DOHH2 (cell line): Measurements from ENCODE around the gene GAREM1.

ENCODE experiments used
- H3F3A ChIP-seq: fragments of 200-600 bp; sonication (generic), shearing (Covaris generic); 2 replicates; pipeline ENCODE4 v1.6.0; 2016; ENCODE audit warnings: antibody characterized with exemption, mild to moderate bottlenecking; ENCODE audit not compliant: control insufficient read depth, insufficient read depth
- H3K27ac ChIP-seq: fragments of 200-600 bp; sonication (generic); 2 replicates; pipeline ENCODE4 v1.5.1; 2014; ENCODE audit warnings: low read depth, mild to moderate bottlenecking, low read length, moderate library complexity
- H3K27me3 ChIP-seq: fragments of 200-600 bp; sonication (generic); 2 replicates; pipeline ENCODE4 v1.6.1; 2014; ENCODE audit warnings: mild to moderate bottlenecking, low read length, mixed read lengths; ENCODE audit not compliant: control insufficient read depth
- H3K36me3 ChIP-seq: fragments of 200-600 bp; sonication (generic); 2 replicates; pipeline ENCODE4 v1.6.1; 2014; ENCODE audit warnings: mild to moderate bottlenecking, low read length, moderate library complexity, mixed read lengths; ENCODE audit not compliant: control insufficient read depth
- H3K4me1 ChIP-seq: fragments of 200-600 bp; sonication (generic); 2 replicates; pipeline ENCODE4 v1.6.1; 2014; ENCODE audit warnings: mild to moderate bottlenecking, low read length, mixed read lengths; ENCODE audit not compliant: control insufficient read depth
- H3K4me2 ChIP-seq: fragments of 200-600 bp; sonication (generic); 2 replicates; pipeline ENCODE4 v1.6.0; 2014; ENCODE audit warnings: mild to moderate bottlenecking, low read length, moderate library complexity
- H3K4me3 ChIP-seq: fragments of 200-600 bp; sonication (generic); 2 replicates; pipeline ENCODE4 v1.5.1; 2014; ENCODE audit warnings: mild to moderate bottlenecking, low read length, mixed read lengths
- H3K79me2 ChIP-seq: fragments of 200-600 bp; sonication (generic); 2 replicates; pipeline ENCODE4 v1.6.1; 2014; ENCODE audit warnings: mild to moderate bottlenecking, low read length, mixed read lengths; ENCODE audit not compliant: control insufficient read depth
- H3K9me2 ChIP-seq: fragments of 200-600 bp; sonication (generic); replicated peaks from 2 replicates; pipeline ENCODE4 v1.6.1; 2014; ENCODE audit warnings: mild to moderate bottlenecking, low read length, mixed read lengths; ENCODE audit not compliant: control insufficient read depth
- H3K9me3 ChIP-seq: fragments of 200-600 bp; sonication (generic); 2 replicates; pipeline ENCODE4 v1.6.1; 2014; ENCODE audit warnings: antibody characterized with exemption, low read length, mixed read lengths; ENCODE audit not compliant: control insufficient read depth, insufficient read depth
- H4K20me1 ChIP-seq: fragments of 200-600 bp; sonication (generic); 2 replicates; pipeline ENCODE4 v1.6.0; 2014; ENCODE audit warnings: low read depth, mild to moderate bottlenecking, antibody characterized with exemption, low read length, moderate library complexity; ENCODE audit not compliant: control insufficient read depth, insufficient read depth
- CTCF ChIP-seq: fragments of 200-600 bp; sonication (generic); IDR thresholded peaks from one replicate; pipeline ENCODE4 v1.5.1; 2014; ENCODE audit warnings: antibody characterized with exemption, mild to moderate bottlenecking, low read depth, low read length; ENCODE audit not compliant: poor library complexity, severe bottlenecking
- EZH2phosphoT487 ChIP-seq: fragments of 200-600 bp; sonication (generic); IDR thresholded peaks from 2 replicates; pipeline ENCODE4 v1.6.1; 2017; ENCODE audit warnings: borderline replicate concordance, mild to moderate bottlenecking, antibody characterized with exemption, low read length, moderate library complexity, mixed read lengths

Gene GAREM1

GRCh38 chr18:32442575-32442974 is 28.1 kb downstream of the GAREM1 start:
- Histone ChIP-seq H3F3A (no peaks in the 10 kb centered on the region), H3K4me2 (no peak overlapping the region), H3K4me3 (no peak overlapping the region), H3K4me1 (no peaks in the 10 kb centered on the region), H3K9me3 (no peaks in the 10 kb centered on the region), H3K36me3 (no peaks in the 10 kb centered on the region), H4K20me1 (no peaks in the 10 kb centered on the region; the same call in 1 of the 2 replicates), H3K9me2 (no peaks in the 10 kb centered on the region), H3K27ac (no peak overlapping the region), H3K79me2 (no peaks in the 10 kb centered on the region), H3K27me3 (no peaks in the 10 kb centered on the region)
- TF ChIP-seq CTCF, result no peak
- no peak for TF ChIP-seq EZH2phosphoT487

DNA sequence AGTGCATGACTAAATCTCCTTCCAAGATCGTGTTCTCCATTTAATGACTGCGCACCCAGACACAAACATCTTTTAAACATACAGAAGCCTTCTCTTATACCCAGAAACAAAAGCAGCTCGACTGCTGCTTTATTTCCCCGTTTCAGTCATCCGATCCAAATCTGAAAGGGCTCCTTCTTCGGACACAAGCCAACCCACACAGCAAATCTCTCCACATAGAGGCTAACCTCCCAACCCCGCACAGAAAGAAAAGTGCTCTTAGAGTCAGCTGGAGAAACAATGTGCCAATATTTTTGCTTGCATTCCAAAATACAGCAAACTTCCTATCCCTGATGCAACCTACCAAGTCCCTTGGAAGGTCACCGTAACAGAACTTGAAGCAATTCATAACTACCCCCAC is 29.1 kb downstream of the GAREM1 start:
- Histone ChIP-seq H3K9me2 (no peaks in the 10 kb centered on the region), H3K27ac (no peak overlapping the region), H3K4me2 (no peak overlapping the region), H3K79me2 (no peaks in the 10 kb centered on the region), H4K20me1 (no peaks in the 10 kb centered on the region; the same call in 1 of the 2 replicates), H3K4me1 (no peaks in the 10 kb centered on the region), H3F3A (no peaks in the 10 kb centered on the region), H3K27me3 (peaks cover 3% of the 10 kb centered on the region; the same call in 1 of the 2 replicates), H3K4me3 (no peak overlapping the region), H3K9me3 (no peaks in the 10 kb centered on the region), H3K36me3 (no peaks in the 10 kb centered on the region)
- no peak for TF ChIP-seq CTCF
- TF ChIP-seq EZH2phosphoT487, result no peak

- Histone ChIP-seq H3K4me3 (no peak overlapping the region), H3K9me3 (no peaks in the 10 kb centered on the region)
- no peak for TF ChIP-seq CTCF
- no peak for TF ChIP-seq EZH2phosphoT487
These were observed 30.2 kb downstream of the GAREM1 start for GRCh38 chr18:32440518-32440917.

More at GRCh38 chr18:32440518-32440917, 30.2 kb downstream of the GAREM1 start:
- Histone ChIP-seq H3F3A (no peaks in the 10 kb centered on the region), H3K4me1 (no peaks in the 10 kb centered on the region), H3K27me3 (peaks cover 3% of the 10 kb centered on the region; the same call in 1 of the 2 replicates), H3K4me2 (no peak overlapping the region), H3K36me3 (no peaks in the 10 kb centered on the region), H3K27ac (no peak overlapping the region), H4K20me1 (no peaks in the 10 kb centered on the region; the same call in 1 of the 2 replicates), H3K9me2 (no peaks in the 10 kb centered on the region), H3K79me2 (no peaks in the 10 kb centered on the region)
